Endodermal cell (in vitro differentiated cells): ENCODE data around the gene SRGAP3. TPM values are rescaled to one million over a fixed set of nuclear protein-coding genes. Genes with fewer than 3 reads are reported as not detected.
"Not testable (repeated sequence)": the region's sequence is repeated elsewhere in the genome, so short reads cannot be mapped to it uniquely, and the experiment has no call there.

Experiments used
- DNase-seq: peaks from one replicate; pipeline ENCODE4 v3.0.0-alpha.2; 2017
- H3K27ac ChIP-seq: 2 replicates; pipeline ENCODE4 v1.5.1; 2013; ENCODE audit warnings: mild to moderate bottlenecking, low read depth, low read length, moderate library complexity
- H3K27me3 ChIP-seq: 2 replicates; pipeline ENCODE4 v1.6.1; 2013; ENCODE audit warnings: mild to moderate bottlenecking, low read length, moderate library complexity; ENCODE audit not compliant: insufficient read depth, control insufficient read depth, poor library complexity, severe bottlenecking
- H3K36me3 ChIP-seq: 2 replicates; pipeline ENCODE4 v1.7.0; 2013; ENCODE audit warnings: mild to moderate bottlenecking, low read length, moderate library complexity; ENCODE audit not compliant: control insufficient read depth, insufficient read depth
- H3K4me1 ChIP-seq: one replicate; pipeline ENCODE4 v1.7.0; 2013; ENCODE audit warnings: low read length; ENCODE audit not compliant: control insufficient read depth, insufficient read depth
- H3K4me3 ChIP-seq: 2 replicates; pipeline ENCODE4 v1.5.1; 2013; ENCODE audit warnings: mild to moderate bottlenecking, low read length, moderate library complexity
- H3K9ac ChIP-seq: 2 replicates; pipeline ENCODE4 v1.6.1; 2013; ENCODE audit warnings: mild to moderate bottlenecking, low read length, moderate library complexity; ENCODE audit not compliant: poor library complexity, severe bottlenecking; ENCODE audit errors: extremely low read depth
- H3K9me3 ChIP-seq: 2 replicates; pipeline ENCODE4 v1.6.1; 2013; ENCODE audit warnings: mild to moderate bottlenecking, low read length, moderate library complexity; ENCODE audit not compliant: control insufficient read depth
- H3K27ac Mint-ChIP-seq: 2 replicates; pipeline ENCODE4 v1.8.0; 2020; ENCODE audit warnings: mixed read lengths
- H3K27me3 Mint-ChIP-seq: 2 replicates; pipeline ENCODE4 v1.8.0; 2021; ENCODE audit warnings: mild to moderate bottlenecking, mixed read lengths; ENCODE audit not compliant: insufficient read depth
- H3K36me3 Mint-ChIP-seq: 2 replicates; pipeline ENCODE4 v1.8.0; 2020; ENCODE audit warnings: low read depth, mixed read lengths
- H3K4me1 Mint-ChIP-seq: 2 replicates; pipeline ENCODE4 v1.8.0; 2020; ENCODE audit warnings: mixed read lengths
- H3K4me3 Mint-ChIP-seq: 2 replicates; pipeline ENCODE4 v1.8.0; 2020; ENCODE audit warnings: mild to moderate bottlenecking, moderate library complexity, mixed read lengths
- H3K9me3 Mint-ChIP-seq: 2 replicates; pipeline ENCODE4 v1.8.0; 2020; ENCODE audit warnings: mild to moderate bottlenecking, mixed read lengths
- WGBS, 2 experiments: methylation state at CpG; one replicate each; pipeline versions ENCODE4 v1.1.5 to v1.1.7; 2013; ENCODE audit warnings: missing lambda C conversion rate in 2 of 2, mixed read lengths in 1 of 2; ENCODE audit not compliant: insufficient coverage in 1 of 2, insufficient read length in 1 of 2; 5-methylcytosine and 5-hydroxymethylcytosine counted together
- total RNA-seq, 2 donors: library from RNA; stranded (reverse); fragmentation: NEBNext Ultra II Directional in 1 of 2; extraction: Animal tissue kit (Norgen Biotek cat#: 25700) in 1 of 2; gene quantifications; 2 replicates in 1 of 2; 3 replicates in 1 of 2; pipeline ENCODE4 v1.2.1, GENCODE V29; 2021
- TF ChIP-seq, protein P1 (sequence below): fragments of 200-600 bp; sonication (generic); conservative IDR thresholded peaks from 2 replicates; pipeline ENCODE4 v1.5.0; 2021; ENCODE audit warnings: antibody characterized with exemption, mild to moderate bottlenecking

The SRGAP3 gene
- total RNA-seq, 2 donors from 2014 or later, result 5.0 to 8.1 TPM

DNA sequence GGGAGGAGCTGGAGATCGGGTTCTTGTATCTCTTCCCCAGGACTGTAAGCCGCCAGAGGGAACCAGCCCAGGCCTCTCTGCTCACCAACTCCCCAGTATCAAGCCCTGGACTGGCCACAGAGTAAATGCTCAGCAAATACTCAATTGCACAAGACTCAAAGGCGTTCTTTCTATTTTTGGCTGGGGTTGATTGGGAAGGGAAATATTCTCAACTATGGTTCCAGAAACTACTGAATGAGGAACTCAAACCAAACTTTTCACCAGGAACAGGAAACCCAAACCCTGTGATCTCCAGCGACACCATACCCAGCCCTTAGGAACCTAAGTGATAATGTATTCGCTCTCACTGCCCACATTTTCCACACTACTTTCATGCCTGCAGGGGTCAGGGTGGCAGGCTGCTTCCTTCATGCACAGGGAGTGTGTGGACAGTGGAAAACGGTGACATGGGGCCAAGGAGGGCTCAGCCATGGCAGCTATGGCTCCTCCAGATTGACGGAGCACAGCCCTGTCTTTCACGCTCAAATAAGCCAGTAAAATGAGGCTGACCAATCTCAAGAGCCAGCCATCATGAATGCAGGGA is 161.5 kb downstream of the SRGAP3 start:
- peak overlapping the region; percentile 71 for H3K27ac ChIP-seq
- Mint-ChIP-seq H3K4me1 (peaks cover 17% of the 10 kb centered on the region), H3K36me3 (no peaks in the 10 kb centered on the region), H3K4me3 (no peak overlapping the region), H3K27me3 (peaks cover 2% of the 10 kb centered on the region), H3K9me3 (peaks cover 2% of the 10 kb centered on the region), H3K27ac (no peak overlapping the region)
- 88 to 92% methylated on average over 4 to 8 of the region's 8 CpGs for WGBS, 2 experiments
- H3K4me1 ChIP-seq, result peaks cover 3% of the 10 kb centered on the region
- TF ChIP-seq, protein P1, sequence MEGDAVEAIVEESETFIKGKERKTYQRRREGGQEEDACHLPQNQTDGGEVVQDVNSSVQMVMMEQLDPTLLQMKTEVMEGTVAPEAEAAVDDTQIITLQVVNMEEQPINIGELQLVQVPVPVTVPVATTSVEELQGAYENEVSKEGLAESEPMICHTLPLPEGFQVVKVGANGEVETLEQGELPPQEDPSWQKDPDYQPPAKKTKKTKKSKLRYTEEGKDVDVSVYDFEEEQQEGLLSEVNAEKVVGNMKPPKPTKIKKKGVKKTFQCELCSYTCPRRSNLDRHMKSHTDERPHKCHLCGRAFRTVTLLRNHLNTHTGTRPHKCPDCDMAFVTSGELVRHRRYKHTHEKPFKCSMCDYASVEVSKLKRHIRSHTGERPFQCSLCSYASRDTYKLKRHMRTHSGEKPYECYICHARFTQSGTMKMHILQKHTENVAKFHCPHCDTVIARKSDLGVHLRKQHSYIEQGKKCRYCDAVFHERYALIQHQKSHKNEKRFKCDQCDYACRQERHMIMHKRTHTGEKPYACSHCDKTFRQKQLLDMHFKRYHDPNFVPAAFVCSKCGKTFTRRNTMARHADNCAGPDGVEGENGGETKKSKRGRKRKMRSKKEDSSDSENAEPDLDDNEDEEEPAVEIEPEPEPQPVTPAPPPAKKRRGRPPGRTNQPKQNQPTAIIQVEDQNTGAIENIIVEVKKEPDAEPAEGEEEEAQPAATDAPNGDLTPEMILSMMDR, result peak; percentile 20
- no peak overlapping the region for H3K9ac ChIP-seq
- no peaks in the 10 kb centered on the region for H3K36me3 ChIP-seq
- no peak overlapping the region for H3K4me3 ChIP-seq
- peak; percentile 45 for DNase-seq
- H3K27me3 ChIP-seq, result no peaks in the 10 kb centered on the region
- no peaks in the 10 kb centered on the region for H3K9me3 ChIP-seq

DNA sequence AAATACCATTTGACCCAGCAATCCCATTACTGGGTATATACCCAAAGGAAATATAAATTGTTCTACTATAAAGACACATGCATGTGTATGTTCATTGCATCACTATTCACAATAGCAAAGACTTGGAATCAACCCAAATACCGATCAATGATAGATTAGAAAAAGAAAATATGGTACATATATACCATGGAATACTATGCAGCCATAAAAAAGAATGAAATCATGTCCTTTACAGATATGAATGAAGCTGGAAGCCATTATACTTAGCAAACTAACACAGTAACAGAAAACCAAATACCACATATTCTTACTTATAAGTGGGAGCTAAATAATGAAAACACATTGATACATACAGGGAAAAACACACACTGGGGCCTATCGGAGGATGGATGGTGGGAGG is 164.0 kb downstream of the SRGAP3 start:
- DNase-seq, H3K4me3 Mint-ChIP-seq, H3K9me3 ChIP-seq, H3K4me3 ChIP-seq, H3K36me3 Mint-ChIP-seq, H3K27ac ChIP-seq, H3K27ac Mint-ChIP-seq, H3K36me3 ChIP-seq, H3K9ac ChIP-seq, H3K27me3 Mint-ChIP-seq, H3K4me1 ChIP-seq, H3K27me3 ChIP-seq: not testable (repeated sequence)
- WGBS, 2 experiments, result 60% methylated on average over 1 of the region's 2 CpGs; no CpG with 5 or more reads in 1 of the 2 experiments
- H3K4me1 Mint-ChIP-seq, result peaks cover 15% of the 10 kb centered on the region
- peaks cover 17% of the 10 kb centered on the region for H3K9me3 Mint-ChIP-seq

GRCh38 chr3:9081184-9081818 is 168.1 kb downstream of the SRGAP3 start:
- no peak overlapping the region for H3K4me3 ChIP-seq
- H3K27me3 Mint-ChIP-seq, result peaks cover 2% of the 10 kb centered on the region
- H3K9me3 ChIP-seq, result peaks cover 11% of the 10 kb centered on the region
- peaks cover 2% of the 10 kb centered on the region for H3K36me3 Mint-ChIP-seq
- H3K4me3 Mint-ChIP-seq, result no peak overlapping the region
- peaks cover 23% of the 10 kb centered on the region for H3K9me3 Mint-ChIP-seq
- H3K4me1 ChIP-seq, result peaks cover 8% of the 10 kb centered on the region
- peaks cover 23% of the 10 kb centered on the region for H3K4me1 Mint-ChIP-seq
- WGBS, 2 experiments, result 88 to 100% methylated on average over 1 of the region's 1 CpG
- H3K27ac Mint-ChIP-seq, result no peak overlapping the region
- H3K9ac ChIP-seq, result no peak overlapping the region
- peak; percentile 22 for DNase-seq
- no peak overlapping the region for H3K27ac ChIP-seq
- no peaks in the 10 kb centered on the region for H3K27me3 ChIP-seq
- TF ChIP-seq, protein P1, result no peak
- H3K36me3 ChIP-seq, result no peaks in the 10 kb centered on the region
